ENCODE data around the gene CITED1. TPM values are rescaled to one million over a fixed set of nuclear protein-coding genes. Genes with fewer than 3 reads are reported as not detected.

The CITED1 gene
- total and polyA plus RNA-seq, 4 experiments from 2014 or later, result 0.58 TPM; not detected in 3

GRCh38 chrX:72316408-72317110 is 10.8 kb upstream of the CITED1 start:
- peaks cover 0 to 2% of the 10 kb centered on the region in 2 donors for H3K27me3 Mint-ChIP-seq
- H3K36me3 Mint-ChIP-seq, result no peaks in the 10 kb centered on the region
- Histone ChIP-seq H3K4me3 (ENCODE audit: low read length in 2 of 2) (no peak overlapping the region), H3K27ac (ENCODE audit: low read depth, low read length) (no peak overlapping the region), H3K36me3 (ENCODE audit: insufficient read depth, low read length) (no peaks in the 10 kb centered on the region), H3K9me3 (ENCODE audit: control insufficient read depth in 1 of 2, low read length in 2 of 2) (no peaks in the 10 kb centered on the region), H3K27me3 (ENCODE audit: insufficient read depth, low read length) (no peaks in the 10 kb centered on the region), H3K4me1 (ENCODE audit: insufficient read depth, low read length) (no peaks in the 10 kb centered on the region)
- DNase-seq, result no peak
- ChIA-PET CTCF (ENCODE audit: partially characterized antibody) (no interaction called here), POLR2A (ENCODE audit: partially characterized antibody) (no interaction called here)
- no peaks in the 10 kb centered on the region for H3K9me3 Mint-ChIP-seq
- H3K27ac Mint-ChIP-seq, result no peak overlapping the region
- H3K4me1 Mint-ChIP-seq, result no peaks in the 10 kb centered on the region
- intact Hi-C loops (cut with micrococcal nuclease), result no loop called here
- no peak overlapping the region for H3K4me3 Mint-ChIP-seq

GRCh38 chrX:72314881-72315280 is 9.2 kb upstream of the CITED1 start:
- no peak overlapping the region for H3K27ac Mint-ChIP-seq
- Histone ChIP-seq H3K36me3 (ENCODE audit: insufficient read depth, low read length) (no peaks in the 10 kb centered on the region), H3K4me3 (ENCODE audit: low read length in 2 of 2) (no peak overlapping the region), H3K27ac (ENCODE audit: low read depth, low read length) (no peak overlapping the region), H3K9me3 (ENCODE audit: control insufficient read depth in 1 of 2, low read length in 2 of 2) (no peaks in the 10 kb centered on the region), H3K27me3 (ENCODE audit: insufficient read depth, low read length) (no peaks in the 10 kb centered on the region), H3K4me1 (ENCODE audit: insufficient read depth, low read length) (no peaks in the 10 kb centered on the region)
- POLR2A ChIA-PET (ENCODE audit: partially characterized antibody), result no interaction called here
- no peak overlapping the region for H3K4me3 Mint-ChIP-seq
- H3K4me1 Mint-ChIP-seq, result no peaks in the 10 kb centered on the region
- H3K36me3 Mint-ChIP-seq, result no peaks in the 10 kb centered on the region
- H3K27me3 Mint-ChIP-seq, result peaks cover under 1 to 2% of the 10 kb centered on the region in 2 donors
- CTCF ChIA-PET (ENCODE audit: partially characterized antibody), result no interaction called here
- H3K9me3 Mint-ChIP-seq, result no peaks in the 10 kb centered on the region
- intact Hi-C loops (cut with micrococcal nuclease), result no loop called here
- no peak for DNase-seq

GRCh38 chrX:72313707-72314641 is 8.3 kb upstream of the CITED1 start:
- Histone ChIP-seq H3K4me1 (ENCODE audit: insufficient read depth, low read length) (peaks cover 6% of the 10 kb centered on the region), H3K4me3 (ENCODE audit: low read length in 2 of 2) (no peak overlapping the region), H3K27me3 (ENCODE audit: insufficient read depth, low read length) (no peaks in the 10 kb centered on the region), H3K9me3 (ENCODE audit: control insufficient read depth in 1 of 2, low read length in 2 of 2) (no peaks in the 10 kb centered on the region), H3K36me3 (ENCODE audit: insufficient read depth, low read length) (no peaks in the 10 kb centered on the region), H3K27ac (ENCODE audit: low read depth, low read length) (no peak overlapping the region)
- Mint-ChIP-seq H3K27ac (peak overlapping the region in 2 of 7 donors; percentile 14 to 35), H3K4me3 (no peak overlapping the region), H3K4me1 (peaks cover 0 to 5% (median 3%) of the 10 kb centered on the region in 4 donors), H3K36me3 (no peaks in the 10 kb centered on the region), H3K9me3 (no peaks in the 10 kb centered on the region), H3K27me3 (peaks cover 7 to 9% of the 10 kb centered on the region in 2 donors)
- ChIA-PET POLR2A (ENCODE audit: partially characterized antibody) (no interaction called here), CTCF (ENCODE audit: partially characterized antibody) (no interaction called here)
- intact Hi-C loops (cut with micrococcal nuclease), result no loop called here
- DNase-seq, result no peak

- Mint-ChIP-seq H3K27ac (no peak overlapping the region), H3K4me1 (peaks cover 10 to 19% (median 16%) of the 10 kb centered on the region in 4 donors), H3K9me3 (peaks cover 0 to 1% (median 0%) of the 10 kb centered on the region in 8 donors), H3K27me3 (peaks cover 19 to 22% of the 10 kb centered on the region in 2 donors), H3K36me3 (no peaks in the 10 kb centered on the region), H3K4me3 (no peak overlapping the region)
- DNase-seq, result no peak
- Histone ChIP-seq H3K4me1 (ENCODE audit: insufficient read depth, low read length) (peaks cover 21% of the 10 kb centered on the region), H3K4me3 (ENCODE audit: low read length in 2 of 2) (no peak overlapping the region), H3K27ac (ENCODE audit: low read depth, low read length) (no peak overlapping the region), H3K36me3 (ENCODE audit: insufficient read depth, low read length) (no peaks in the 10 kb centered on the region), H3K27me3 (ENCODE audit: insufficient read depth, low read length) (peaks cover 3% of the 10 kb centered on the region), H3K9me3 (ENCODE audit: control insufficient read depth in 1 of 2, low read length in 2 of 2) (no peaks in the 10 kb centered on the region)
- ChIA-PET POLR2A (ENCODE audit: partially characterized antibody) (no interaction called here), CTCF (ENCODE audit: partially characterized antibody) (no interaction called here)
- intact Hi-C loops (cut with micrococcal nuclease), result no loop called here
These were observed 6.7 kb upstream of the CITED1 start for GRCh38 chrX:72312311-72312940.

- H3K4me1 ChIP-seq (ENCODE audit: insufficient read depth, low read length), result peaks cover 24% of the 10 kb centered on the region
- ChIA-PET POLR2A (ENCODE audit: partially characterized antibody) (interaction anchor here (1.3 kb wide), 1 partner anchor 33 kb away, joined by 5 read pairs; the partner anchor contains the start of gene RPS4X), CTCF (ENCODE audit: partially characterized antibody) (interaction anchor here (1.0 kb wide), 1 partner anchor 10 kb away, joined by 3 read pairs; no protein-coding TSS in a partner anchor)
- H3K9me3 ChIP-seq (ENCODE audit: control insufficient read depth in 1 of 2, low read length in 2 of 2), result no peaks in the 10 kb centered on the region
- no peaks in the 10 kb centered on the region for H3K36me3 ChIP-seq (ENCODE audit: insufficient read depth, low read length)
- Mint-ChIP-seq H3K27ac (no peak overlapping the region), H3K4me3 (peak overlapping the region; percentile 52 to 88 (median 76)), H3K4me1 (peaks cover 15 to 37% (median 23%) of the 10 kb centered on the region in 4 donors), H3K27me3 (peaks cover 28 to 34% of the 10 kb centered on the region in 2 donors), H3K36me3 (peaks cover 0 to 3% of the 10 kb centered on the region in 2 donors), H3K9me3 (peaks cover 0 to 1% (median 0%) of the 10 kb centered on the region in 8 donors)
- peak overlapping the region in 1 of 2 donors; percentile 17 for H3K4me3 ChIP-seq (ENCODE audit: low read length in 2 of 2)
- H3K27me3 ChIP-seq (ENCODE audit: insufficient read depth, low read length), result peaks cover 5% of the 10 kb centered on the region
- H3K27ac ChIP-seq (ENCODE audit: low read depth, low read length), result no peak overlapping the region
- intact Hi-C loops (cut with micrococcal nuclease), result no loop called here
- peak in 1 of 5 donors; percentile 2 for DNase-seq
These were observed 3.8 kb upstream of the CITED1 start for GRCh38 chrX:72309297-72310071.

GRCh38 chrX:72308566-72309296 is 3.0 kb upstream of the CITED1 start:
- Mint-ChIP-seq H3K27ac (peak overlapping the region in 2 of 7 donors; percentile 29 to 72), H3K4me1 (peaks cover 16 to 41% (median 24%) of the 10 kb centered on the region in 4 donors), H3K9me3 (peaks cover 0 to 1% (median 0%) of the 10 kb centered on the region in 8 donors), H3K27me3 (peaks cover 32 to 38% of the 10 kb centered on the region in 2 donors), H3K4me3 (peak overlapping the region; percentile 52 to 88 (median 76)), H3K36me3 (peaks cover 0 to 3% of the 10 kb centered on the region in 2 donors)
- POLR2A ChIA-PET (ENCODE audit: partially characterized antibody), result interaction anchor here (1.3 kb wide), 1 partner anchor 32 kb away, joined by 5 read pairs; the partner anchor contains the start of gene RPS4X
- peaks cover 5% of the 10 kb centered on the region for H3K27me3 ChIP-seq (ENCODE audit: insufficient read depth, low read length)
- no peaks in the 10 kb centered on the region for H3K9me3 ChIP-seq (ENCODE audit: control insufficient read depth in 1 of 2, low read length in 2 of 2)
- no peaks in the 10 kb centered on the region for H3K36me3 ChIP-seq (ENCODE audit: insufficient read depth, low read length)
- H3K4me1 ChIP-seq (ENCODE audit: insufficient read depth, low read length), result peaks cover 24% of the 10 kb centered on the region
- peak overlapping the region in 1 of 2 donors; percentile 17 for H3K4me3 ChIP-seq (ENCODE audit: low read length in 2 of 2)
- CTCF ChIA-PET (ENCODE audit: partially characterized antibody), result interaction anchor here (1.0 kb wide), 1 partner anchor 9 kb away, joined by 3 read pairs; no protein-coding TSS in a partner anchor
- H3K27ac ChIP-seq (ENCODE audit: low read depth, low read length), result no peak overlapping the region
- peak in 2 of 5 donors; percentile 31 for DNase-seq
- intact Hi-C loops (cut with micrococcal nuclease), result no loop called here
